C4-2B (cell line): Measurements from ENCODE around the gene DLGAP1.

Experiments
- ZFX ChIP-seq: fragments of 450-650 bp; IDR thresholded peaks from 2 replicates; pipeline ENCODE4 v1.6.1; 2017
- TF ChIP-seq, protein P1 (sequence below): fragments of 450-650 bp; conservative IDR thresholded peaks from 2 replicates; pipeline ENCODE4 v1.5.1; 2017; ENCODE audit warnings: mild to moderate bottlenecking

DNA sequence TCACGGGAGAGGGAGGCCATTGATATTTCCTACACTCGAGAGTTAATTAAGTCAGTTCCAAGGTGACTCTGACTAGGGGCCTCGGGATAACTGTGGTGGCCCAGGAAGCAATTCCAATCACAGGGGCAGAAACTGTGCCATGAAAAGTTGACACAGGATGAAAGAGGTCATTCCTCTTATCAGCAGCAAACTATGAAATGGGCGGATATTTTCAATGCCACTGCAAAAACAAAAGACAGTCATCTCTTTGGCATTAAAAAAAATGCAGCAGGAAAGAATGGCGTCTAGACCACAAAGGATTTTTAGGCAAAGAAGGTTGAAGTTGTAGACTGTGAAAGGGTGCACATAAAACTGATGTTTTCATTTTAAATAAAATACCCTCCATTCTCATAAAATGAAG is 955.1 kb downstream of the DLGAP1 start:
- TF ChIP-seq, protein P1, sequence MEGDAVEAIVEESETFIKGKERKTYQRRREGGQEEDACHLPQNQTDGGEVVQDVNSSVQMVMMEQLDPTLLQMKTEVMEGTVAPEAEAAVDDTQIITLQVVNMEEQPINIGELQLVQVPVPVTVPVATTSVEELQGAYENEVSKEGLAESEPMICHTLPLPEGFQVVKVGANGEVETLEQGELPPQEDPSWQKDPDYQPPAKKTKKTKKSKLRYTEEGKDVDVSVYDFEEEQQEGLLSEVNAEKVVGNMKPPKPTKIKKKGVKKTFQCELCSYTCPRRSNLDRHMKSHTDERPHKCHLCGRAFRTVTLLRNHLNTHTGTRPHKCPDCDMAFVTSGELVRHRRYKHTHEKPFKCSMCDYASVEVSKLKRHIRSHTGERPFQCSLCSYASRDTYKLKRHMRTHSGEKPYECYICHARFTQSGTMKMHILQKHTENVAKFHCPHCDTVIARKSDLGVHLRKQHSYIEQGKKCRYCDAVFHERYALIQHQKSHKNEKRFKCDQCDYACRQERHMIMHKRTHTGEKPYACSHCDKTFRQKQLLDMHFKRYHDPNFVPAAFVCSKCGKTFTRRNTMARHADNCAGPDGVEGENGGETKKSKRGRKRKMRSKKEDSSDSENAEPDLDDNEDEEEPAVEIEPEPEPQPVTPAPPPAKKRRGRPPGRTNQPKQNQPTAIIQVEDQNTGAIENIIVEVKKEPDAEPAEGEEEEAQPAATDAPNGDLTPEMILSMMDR, result no peak
- TF ChIP-seq ZFX, result no peak
